Endothelial cell of umbilical vein (primary cell): ENCODE measurements around the gene EFCAB5.
A peak's percentile ranks its signal among the peaks of the same experiment; 100 is the strongest.

Experiments used
- CTCF ChIP-seq, 2 donors: IDR thresholded peaks; 1 replicate in 1 of 2; 2 replicates in 1 of 2; pipeline ENCODE4 v1.5.1; 2011; ENCODE audit warnings: low read length in 2 of 2, mild to moderate bottlenecking in 2 of 2, moderate library complexity in 2 of 2, control low read depth in 1 of 2, inconsistent platforms in 1 of 2, low read depth in 1 of 2; ENCODE audit not compliant: insufficient read depth in 1 of 2; ENCODE audit errors: extremely low read depth in 1 of 2
- EZH2 ChIP-seq: IDR thresholded peaks from 2 replicates; pipeline ENCODE4 v1.6.1; 2012; ENCODE audit warnings: borderline replicate concordance, low read depth, mild to moderate bottlenecking, moderate library complexity, low read length, inconsistent platforms; ENCODE audit not compliant: severe bottlenecking
- POLR2A ChIP-seq: IDR thresholded peaks from 2 replicates; pipeline ENCODE4 v1.6.1; 2012; ENCODE audit warnings: low read depth, mild to moderate bottlenecking, control low read depth, low read length
- POLR2AphosphoS5 ChIP-seq: IDR thresholded peaks from 2 replicates; pipeline ENCODE4 v1.6.1; 2012; ENCODE audit warnings: low read depth, mild to moderate bottlenecking, control low read depth, low read length, moderate library complexity; ENCODE audit not compliant: insufficient read depth
- TF ChIP-seq, protein P1 (sequence below): IDR thresholded peaks from 2 replicates; pipeline ENCODE4 v1.6.1; 2011; ENCODE audit not compliant: insufficient read depth, insufficient read length

DNA sequence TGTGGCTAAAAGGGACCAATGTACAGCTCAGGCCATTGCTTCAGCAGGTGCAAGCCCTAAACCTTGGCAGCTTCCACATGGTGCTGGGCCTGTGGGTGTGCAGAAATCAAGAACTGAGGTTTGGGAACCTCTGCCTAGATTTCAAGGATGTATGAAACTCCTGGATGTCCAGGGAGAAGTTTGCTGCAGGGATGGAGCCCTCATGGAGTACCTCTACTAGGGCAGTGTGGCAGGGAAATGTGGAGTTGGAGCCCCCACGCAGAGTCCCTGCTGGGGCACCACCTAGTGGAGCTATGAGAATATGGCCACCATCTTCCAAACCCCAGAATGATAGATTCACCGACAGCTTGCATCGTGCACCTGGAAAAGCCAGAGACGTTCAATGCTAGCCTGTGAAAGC is 13.0 kb downstream of the EFCAB5 start:
- no peak for TF ChIP-seq EZH2
- TF ChIP-seq CTCF (IDR thresholded peaks at IDR 0.05; ENCODE audit: extremely low read depth in 1 of 2, insufficient read depth in 1 of 2, low read depth in 1 of 2, low read length in 2 of 2), result peak in 1 of 2 donors; percentile 11
- no peak for TF ChIP-seq POLR2A
- TF ChIP-seq, protein P1, sequence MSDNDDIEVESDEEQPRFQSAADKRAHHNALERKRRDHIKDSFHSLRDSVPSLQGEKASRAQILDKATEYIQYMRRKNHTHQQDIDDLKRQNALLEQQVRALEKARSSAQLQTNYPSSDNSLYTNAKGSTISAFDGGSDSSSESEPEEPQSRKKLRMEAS, result no peak
- no peak for TF ChIP-seq POLR2AphosphoS5
